Parathyroid adenoma (tissue), 2 donors: ENCODE data around the gene KRT82.

Experiments
- H2AFZ ChIP-seq: fragments of 300-600 bp; sonication (generic); one replicate; pipeline ENCODE4 v1.7.0; 2017; ENCODE audit warnings: antibody characterized with exemption, mild to moderate bottlenecking
- H3K27ac ChIP-seq: fragments of 300-600 bp; sonication (generic); one replicate; pipeline ENCODE4 v1.7.0; 2017
- H3K27me3 ChIP-seq: fragments of 300-600 bp; sonication (generic); one replicate; pipeline ENCODE4 v1.7.0; 2017; ENCODE audit warnings: low read length; ENCODE audit not compliant: control insufficient read depth, insufficient read depth
- H3K36me3 ChIP-seq: fragments of 300-600 bp; sonication (generic); one replicate; pipeline ENCODE4 v1.7.0; 2017; ENCODE audit warnings: low read length; ENCODE audit not compliant: control insufficient read depth, insufficient read depth
- H3K4me1 ChIP-seq: fragments of 300-600 bp; sonication (generic); one replicate; pipeline ENCODE4 v1.7.0; 2017; ENCODE audit warnings: control low read depth
- H3K4me2 ChIP-seq: fragments of 300-600 bp; sonication (generic); one replicate; pipeline ENCODE4 v1.7.0; 2017; ENCODE audit warnings: low read length
- H3K4me3 ChIP-seq: fragments of 300-600 bp; sonication (generic); one replicate; pipeline ENCODE4 v1.7.0; 2017; ENCODE audit warnings: low read depth, low read length
- H3K79me2 ChIP-seq: fragments of 300-600 bp; sonication (generic); one replicate; pipeline ENCODE4 v1.7.0; 2017; ENCODE audit warnings: control low read depth
- H3K9ac ChIP-seq: fragments of 300-600 bp; sonication (generic); one replicate; pipeline ENCODE4 v1.7.0; 2017; ENCODE audit warnings: mild to moderate bottlenecking
- H3K9me3 ChIP-seq: fragments of 300-600 bp; sonication (generic); one replicate; pipeline ENCODE4 v1.7.0; 2017; ENCODE audit warnings: low read length; ENCODE audit not compliant: control insufficient read depth
- TF ChIP-seq, protein P1 (sequence below): fragments of 300-600 bp; sonication (generic); IDR thresholded peaks from one replicate; pipeline ENCODE4 v1.7.0; 2017; ENCODE audit warnings: antibody characterized with exemption, mild to moderate bottlenecking
- donor health status: primary hyperparathyroidism.

Gene KRT82

DNA sequence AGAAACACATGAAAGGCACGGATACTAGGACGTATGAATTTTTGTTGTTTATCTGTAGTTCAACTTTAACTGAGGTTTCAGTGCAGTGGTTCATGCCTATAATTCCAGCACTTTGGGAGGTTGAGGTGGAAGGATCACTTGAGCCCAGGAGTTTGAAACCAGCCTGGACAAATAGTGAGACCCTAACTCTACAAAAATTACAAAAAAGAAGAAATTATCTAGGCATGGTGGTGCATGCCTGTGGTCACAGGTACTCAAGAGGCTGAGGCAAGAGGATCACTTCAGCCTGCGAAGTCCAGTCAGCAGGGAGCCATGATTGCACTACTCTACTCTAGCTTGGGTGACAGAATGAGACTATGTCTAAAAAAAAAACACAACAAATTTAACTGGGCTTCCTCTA, 37.8 kb upstream of the KRT82 start:
- Histone ChIP-seq H2AFZ (no peak overlapping the region), H3K79me2 (no peaks in the 10 kb centered on the region), H3K4me1 (no peaks in the 10 kb centered on the region), H3K27me3 (no peaks in the 10 kb centered on the region), H3K4me3 (no peak overlapping the region), H3K9ac (no peak overlapping the region), H3K4me2 (no peak overlapping the region), H3K36me3 (no peaks in the 10 kb centered on the region), H3K9me3 (no peaks in the 10 kb centered on the region), H3K27ac (no peak overlapping the region)
- TF ChIP-seq, protein P1, sequence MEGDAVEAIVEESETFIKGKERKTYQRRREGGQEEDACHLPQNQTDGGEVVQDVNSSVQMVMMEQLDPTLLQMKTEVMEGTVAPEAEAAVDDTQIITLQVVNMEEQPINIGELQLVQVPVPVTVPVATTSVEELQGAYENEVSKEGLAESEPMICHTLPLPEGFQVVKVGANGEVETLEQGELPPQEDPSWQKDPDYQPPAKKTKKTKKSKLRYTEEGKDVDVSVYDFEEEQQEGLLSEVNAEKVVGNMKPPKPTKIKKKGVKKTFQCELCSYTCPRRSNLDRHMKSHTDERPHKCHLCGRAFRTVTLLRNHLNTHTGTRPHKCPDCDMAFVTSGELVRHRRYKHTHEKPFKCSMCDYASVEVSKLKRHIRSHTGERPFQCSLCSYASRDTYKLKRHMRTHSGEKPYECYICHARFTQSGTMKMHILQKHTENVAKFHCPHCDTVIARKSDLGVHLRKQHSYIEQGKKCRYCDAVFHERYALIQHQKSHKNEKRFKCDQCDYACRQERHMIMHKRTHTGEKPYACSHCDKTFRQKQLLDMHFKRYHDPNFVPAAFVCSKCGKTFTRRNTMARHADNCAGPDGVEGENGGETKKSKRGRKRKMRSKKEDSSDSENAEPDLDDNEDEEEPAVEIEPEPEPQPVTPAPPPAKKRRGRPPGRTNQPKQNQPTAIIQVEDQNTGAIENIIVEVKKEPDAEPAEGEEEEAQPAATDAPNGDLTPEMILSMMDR: no peak

DNA sequence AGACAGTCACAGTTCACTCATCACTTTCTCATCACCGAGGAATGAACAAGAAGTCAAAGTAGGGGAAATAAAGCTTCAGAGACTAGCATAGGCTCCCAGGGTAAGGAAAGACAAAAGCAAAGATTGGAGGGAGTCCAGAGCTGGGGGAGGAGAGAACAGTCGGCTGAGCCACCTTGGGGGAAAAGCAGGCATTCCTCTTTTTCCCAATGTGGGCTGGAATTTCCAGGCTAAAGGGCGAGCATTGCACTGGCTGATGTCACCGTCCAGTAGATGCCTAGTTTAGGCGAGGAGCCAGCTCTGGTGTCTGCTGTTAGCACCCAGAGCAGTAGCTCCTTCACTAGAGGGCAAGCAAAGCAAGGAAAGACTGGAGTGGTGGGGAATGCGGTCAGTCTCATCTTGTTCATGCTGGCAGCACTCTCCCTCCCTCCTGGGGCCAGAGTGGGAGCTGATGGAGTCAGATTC, 36.5 kb upstream of the KRT82 start:
- no peaks in the 10 kb centered on the region for H3K4me1 ChIP-seq
- no peaks in the 10 kb centered on the region for H3K79me2 ChIP-seq
- H3K27ac ChIP-seq: no peak overlapping the region
- H3K36me3 ChIP-seq: no peaks in the 10 kb centered on the region
- H3K4me2 ChIP-seq: no peak overlapping the region
- H3K9ac ChIP-seq: no peak overlapping the region
- H2AFZ ChIP-seq: no peak overlapping the region
- H3K27me3 ChIP-seq: no peaks in the 10 kb centered on the region
- no peaks in the 10 kb centered on the region for H3K9me3 ChIP-seq
- TF ChIP-seq, protein P1: no peak
- H3K4me3 ChIP-seq: no peak overlapping the region

DNA sequence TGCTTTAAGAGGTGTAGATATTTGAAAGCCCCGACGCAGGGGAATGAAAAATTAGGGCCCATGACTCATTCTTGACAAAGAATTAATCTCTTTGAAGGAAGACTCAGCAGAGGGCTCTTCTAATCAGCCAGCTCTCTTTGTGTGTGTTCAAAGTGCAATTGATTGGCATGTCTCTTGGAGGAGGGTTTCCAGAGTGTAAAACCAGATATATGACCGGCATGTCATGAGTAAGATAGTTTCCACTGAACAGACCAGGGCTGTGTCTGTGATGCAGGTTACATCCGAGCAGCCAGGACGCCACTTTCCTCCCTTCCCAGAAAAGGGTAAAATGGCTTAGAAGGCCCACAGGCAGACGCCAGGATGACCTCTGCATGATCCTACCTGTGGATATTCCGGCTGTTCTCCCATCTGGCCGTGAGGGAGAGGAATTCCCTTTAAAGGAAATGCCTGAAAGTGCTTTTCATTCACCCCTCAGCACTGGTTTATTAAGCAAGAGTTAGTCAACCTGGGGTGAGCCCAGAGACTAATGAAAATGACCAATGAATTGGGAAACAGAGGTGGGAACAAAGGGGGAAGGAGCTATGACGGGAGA, 35.3 kb upstream of the KRT82 start:
- Histone ChIP-seq H3K79me2 (no peaks in the 10 kb centered on the region), H3K4me3 (no peak overlapping the region), H3K9ac (no peak overlapping the region), H2AFZ (no peak overlapping the region), H3K36me3 (no peaks in the 10 kb centered on the region), H3K4me2 (no peak overlapping the region), H3K27me3 (no peaks in the 10 kb centered on the region), H3K9me3 (no peaks in the 10 kb centered on the region), H3K4me1 (no peaks in the 10 kb centered on the region), H3K27ac (no peak overlapping the region)
- TF ChIP-seq, protein P1: no peak

DNA sequence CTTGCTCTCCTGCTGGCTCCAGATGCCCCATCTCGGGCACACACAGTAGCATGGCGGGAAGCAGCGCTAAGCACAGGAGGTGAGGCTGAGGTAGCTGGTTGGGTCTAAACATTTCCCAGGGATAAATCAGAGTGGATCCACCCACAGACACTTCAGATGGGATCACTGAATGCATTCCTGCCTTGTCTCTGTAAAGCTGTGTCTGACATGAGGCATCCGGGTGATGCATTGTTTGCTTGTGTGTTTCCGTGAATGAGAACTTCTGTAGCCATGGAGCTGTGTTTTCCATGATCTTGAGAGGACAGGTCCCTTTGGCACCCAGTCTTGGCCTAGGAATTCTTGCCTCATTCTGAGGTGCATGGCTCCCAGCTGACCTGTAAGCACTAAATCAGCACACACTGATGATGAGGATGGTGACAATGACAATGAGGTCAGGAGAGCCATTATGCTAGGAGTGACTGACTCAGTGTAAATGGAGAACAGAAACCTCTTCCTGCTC, 34.7 kb upstream of the KRT82 start:
- no peak overlapping the region for H3K27ac ChIP-seq

More for the DNA sequence above, 34.7 kb upstream of the KRT82 start:
- Histone ChIP-seq H2AFZ (no peak overlapping the region), H3K9me3 (no peaks in the 10 kb centered on the region), H3K4me2 (no peak overlapping the region), H3K36me3 (no peaks in the 10 kb centered on the region), H3K4me1 (no peaks in the 10 kb centered on the region), H3K27me3 (no peaks in the 10 kb centered on the region), H3K9ac (no peak overlapping the region), H3K4me3 (no peak overlapping the region), H3K79me2 (no peaks in the 10 kb centered on the region)
- TF ChIP-seq, protein P1: no peak
